IPS-18c (cell line): Measurements from ENCODE around the gene MEP1A.
"Not testable (repeated sequence)": the region's sequence is repeated elsewhere in the genome, so short reads cannot be mapped to it uniquely, and the experiment has no call there.

Source experiments
- H3K4me3 ChIP-seq: 2 replicates; pipeline ENCODE4 v1.7.0; 2013; ENCODE audit warnings: low read depth, mild to moderate bottlenecking, low read length, moderate library complexity; ENCODE audit not compliant: insufficient read depth
- H3K9me3 ChIP-seq: one replicate; pipeline ENCODE4 v1.6.1; 2013; ENCODE audit warnings: mild to moderate bottlenecking, low read length, moderate library complexity; ENCODE audit not compliant: control insufficient read depth, insufficient read depth

MEP1A gene

GRCh38 chr6:46855966-46856365 is 62.8 kb downstream of the MEP1A start:
- not testable (repeated sequence) for H3K4me3 ChIP-seq, H3K9me3 ChIP-seq

GRCh38 chr6:46862381-46862780 is 69.2 kb downstream of the MEP1A start:
- Histone ChIP-seq H3K9me3 (no peaks in the 10 kb centered on the region), H3K4me3 (no peak overlapping the region)

- Histone ChIP-seq H3K4me3 (no peak overlapping the region), H3K9me3 (no peaks in the 10 kb centered on the region)
Measured at GRCh38 chr6:46863791-46864190, 70.6 kb downstream of the MEP1A start.

GRCh38 chr6:46865221-46865620 is 72.0 kb downstream of the MEP1A start:
- H3K4me3 ChIP-seq = no peak overlapping the region
- no peaks in the 10 kb centered on the region for H3K9me3 ChIP-seq

- Histone ChIP-seq H3K4me3 (no peak overlapping the region), H3K9me3 (no peaks in the 10 kb centered on the region)
Measured at GRCh38 chr6:46867411-46867810, 74.2 kb downstream of the MEP1A start.

- H3K9me3 ChIP-seq = no peaks in the 10 kb centered on the region
Measured at GRCh38 chr6:46876126-46876525, 82.9 kb downstream of the MEP1A start.

GRCh38 chr6:46879003-46879402 is 85.8 kb downstream of the MEP1A start:
- no peak overlapping the region for H3K4me3 ChIP-seq
- no peaks in the 10 kb centered on the region for H3K9me3 ChIP-seq

More at GRCh38 chr6:46876126-46876525, 82.9 kb downstream of the MEP1A start:
- no peak overlapping the region for H3K4me3 ChIP-seq

GRCh38 chr6:46882645-46883044 is 89.5 kb downstream of the MEP1A start:
- no peaks in the 10 kb centered on the region for H3K9me3 ChIP-seq
- H3K4me3 ChIP-seq = no peak overlapping the region

GRCh38 chr6:46888031-46888430 is 94.8 kb downstream of the MEP1A start:
- no peak overlapping the region for H3K4me3 ChIP-seq

GRCh38 chr6:46888578-46888977 is 95.4 kb downstream of the MEP1A start:
- no peak overlapping the region for H3K4me3 ChIP-seq
- H3K9me3 ChIP-seq = no peaks in the 10 kb centered on the region

More at GRCh38 chr6:46888031-46888430, 94.8 kb downstream of the MEP1A start:
- H3K9me3 ChIP-seq = no peaks in the 10 kb centered on the region
